Cardiac muscle cell (in vitro differentiated cells and primary cell): ENCODE data around the gene CACNA1A. TPM values are rescaled to one million over a fixed set of nuclear protein-coding genes. Genes with fewer than 3 reads are reported as not detected.
A peak's percentile ranks its signal among the peaks of the same experiment; 100 is the strongest.
"Not testable (repeated sequence)": the region's sequence is repeated elsewhere in the genome, so short reads cannot be mapped to it uniquely, and the experiment has no call there.

Experiments used
- DNase-seq, 2 donors: peaks; one replicate each; pipeline versions ENCODE4 v3.0.0 to v3.0.0-alpha.2; 2010 to 2017; ENCODE audit warnings: low read depth in 1 of 2, low spot score in 1 of 2
- H3K27ac ChIP-seq: fragments of 200-600 bp; sonication (generic); 2 replicates; pipeline ENCODE4 v1.5.1; 2016
- H3K27me3 ChIP-seq: fragments of 200-600 bp; sonication (generic); 2 replicates; pipeline ENCODE4 v1.6.0; 2016; ENCODE audit warnings: control low read depth
- H3K36me3 ChIP-seq: fragments of 200-600 bp; sonication (generic); 2 replicates; pipeline ENCODE4 v1.5.1; 2016; ENCODE audit warnings: control low read depth
- H3K4me1 ChIP-seq: fragments of 200-600 bp; sonication (generic); 2 replicates; pipeline ENCODE4 v1.8.1; 2017; ENCODE audit warnings: low read depth, mild to moderate bottlenecking, mixed run types
- H3K4me3 ChIP-seq: fragments of 200-600 bp; sonication (generic); 2 replicates; pipeline ENCODE4 v1.5.1; 2016; ENCODE audit warnings: mild to moderate bottlenecking
- H3K9me3 ChIP-seq: fragments of 200-600 bp; sonication (generic); 2 replicates; pipeline ENCODE4 v1.5.1; 2017; ENCODE audit warnings: low read depth, mild to moderate bottlenecking, control low read depth
- polyA plus RNA-seq: library from polyadenylated mRNA; unstranded; fragments of >200 nt; fragmentation: Nextera tagmentation; extraction: Ambion mirVana; gene quantifications from 2 replicates; pipeline ENCODE4 v1.2.1, GENCODE V29; 2016
- total RNA-seq: library from RNA; depleted of rRNA; stranded (reverse); fragments of >200 nt; gene quantifications from 2 replicates; pipeline ENCODE4 v1.2.3, GENCODE V29; 2016
- TF ChIP-seq, protein P1 (sequence below): IDR thresholded peaks from 2 replicates; pipeline ENCODE4 v1.5.1; 2012; ENCODE audit warnings: low read depth, mild to moderate bottlenecking, low read length

The CACNA1A gene
- total and polyA plus RNA-seq, 2 experiments from 2014 or later = 5.6 to 6.8 TPM

- Histone ChIP-seq H3K4me1 (no peaks in the 10 kb centered on the region), H3K27me3 (no peaks in the 10 kb centered on the region)
Observed at GRCh38 chr19:13530720-13531119, 24.4 kb upstream of the CACNA1A start.

DNA sequence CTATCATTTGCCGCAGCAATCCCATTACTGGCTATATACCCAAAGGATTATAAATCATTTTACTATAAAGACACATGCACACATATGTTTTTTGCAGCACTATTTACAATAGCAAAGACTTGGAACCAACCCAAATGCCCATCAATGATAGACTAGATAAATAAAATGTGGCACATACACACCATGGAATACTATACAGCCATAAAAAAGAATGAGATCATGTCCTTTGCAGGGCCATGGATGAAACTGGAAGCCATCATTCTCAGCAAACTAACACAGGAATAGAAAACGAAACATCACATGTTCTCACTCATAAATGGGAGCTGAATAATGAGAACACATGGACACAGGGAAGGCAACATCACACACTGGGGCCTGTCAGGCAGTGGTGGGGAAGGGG, 23.4 kb upstream of the CACNA1A start:
- not testable (repeated sequence) for H3K9me3 ChIP-seq, H3K27ac ChIP-seq, H3K4me1 ChIP-seq, DNase-seq, H3K4me3 ChIP-seq, H3K36me3 ChIP-seq, H3K27me3 ChIP-seq

More at GRCh38 chr19:13530720-13531119, 24.4 kb upstream of the CACNA1A start:
- TF ChIP-seq, protein P1, sequence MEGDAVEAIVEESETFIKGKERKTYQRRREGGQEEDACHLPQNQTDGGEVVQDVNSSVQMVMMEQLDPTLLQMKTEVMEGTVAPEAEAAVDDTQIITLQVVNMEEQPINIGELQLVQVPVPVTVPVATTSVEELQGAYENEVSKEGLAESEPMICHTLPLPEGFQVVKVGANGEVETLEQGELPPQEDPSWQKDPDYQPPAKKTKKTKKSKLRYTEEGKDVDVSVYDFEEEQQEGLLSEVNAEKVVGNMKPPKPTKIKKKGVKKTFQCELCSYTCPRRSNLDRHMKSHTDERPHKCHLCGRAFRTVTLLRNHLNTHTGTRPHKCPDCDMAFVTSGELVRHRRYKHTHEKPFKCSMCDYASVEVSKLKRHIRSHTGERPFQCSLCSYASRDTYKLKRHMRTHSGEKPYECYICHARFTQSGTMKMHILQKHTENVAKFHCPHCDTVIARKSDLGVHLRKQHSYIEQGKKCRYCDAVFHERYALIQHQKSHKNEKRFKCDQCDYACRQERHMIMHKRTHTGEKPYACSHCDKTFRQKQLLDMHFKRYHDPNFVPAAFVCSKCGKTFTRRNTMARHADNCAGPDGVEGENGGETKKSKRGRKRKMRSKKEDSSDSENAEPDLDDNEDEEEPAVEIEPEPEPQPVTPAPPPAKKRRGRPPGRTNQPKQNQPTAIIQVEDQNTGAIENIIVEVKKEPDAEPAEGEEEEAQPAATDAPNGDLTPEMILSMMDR = no peak
- DNase-seq = no peak
- Histone ChIP-seq H3K36me3 (no peaks in the 10 kb centered on the region), H3K4me3 (no peak overlapping the region), H3K27ac (no peak overlapping the region), H3K9me3 (no peaks in the 10 kb centered on the region)

DNA sequence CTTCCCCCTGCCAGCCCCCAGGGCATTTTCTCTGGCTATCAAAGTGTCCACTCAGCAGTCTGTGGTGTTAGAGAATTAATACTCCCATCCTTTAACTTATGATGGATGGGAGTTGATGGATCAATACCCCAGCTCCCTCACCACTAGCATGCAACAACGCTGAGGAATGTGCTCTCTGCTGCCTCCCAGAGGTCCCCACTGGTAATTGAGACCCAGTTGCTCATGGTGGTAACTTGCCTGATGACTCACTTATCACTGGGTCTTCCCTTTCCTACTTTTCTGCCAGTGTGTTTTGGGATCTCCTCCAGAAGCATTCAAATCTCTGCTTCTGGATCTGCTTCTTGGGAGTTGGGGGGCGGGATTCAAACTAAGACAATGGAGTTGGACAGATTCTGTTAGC, 20.3 kb upstream of the CACNA1A start:
- TF ChIP-seq, protein P1 = peak; percentile 43
- Histone ChIP-seq H3K9me3 (no peaks in the 10 kb centered on the region), H3K4me3 (no peak overlapping the region), H3K27ac (no peak overlapping the region), H3K27me3 (no peaks in the 10 kb centered on the region), H3K4me1 (no peaks in the 10 kb centered on the region), H3K36me3 (no peaks in the 10 kb centered on the region)
- DNase-seq = peak; percentile 28 to 36

DNA sequence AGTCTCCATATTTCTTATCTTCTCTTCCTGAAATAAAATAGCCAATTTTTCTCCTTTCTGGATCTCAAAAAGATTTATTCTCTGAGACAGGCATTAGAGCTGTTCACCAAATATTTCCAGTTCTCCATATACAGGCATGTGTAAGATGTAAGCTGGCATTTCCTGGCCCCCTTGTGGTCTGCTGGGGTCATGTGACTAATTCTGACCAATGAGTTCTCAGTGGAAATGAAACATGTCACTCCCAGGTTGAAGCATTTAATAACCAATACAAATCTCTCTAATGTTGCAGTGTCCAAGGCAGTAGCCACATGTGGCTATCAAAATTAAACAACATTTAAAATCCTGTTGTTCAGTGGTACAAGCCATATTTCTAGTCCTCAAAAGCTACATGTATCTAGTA, 14.8 kb upstream of the CACNA1A start:
- Histone ChIP-seq H3K27ac (no peak overlapping the region), H3K36me3 (no peaks in the 10 kb centered on the region), H3K4me3 (no peak overlapping the region), H3K27me3 (no peaks in the 10 kb centered on the region), H3K9me3 (no peaks in the 10 kb centered on the region), H3K4me1 (no peaks in the 10 kb centered on the region)
- no peak for DNase-seq
- TF ChIP-seq, protein P1 = no peak

GRCh38 chr19:13511947-13512346, 5.7 kb upstream of the CACNA1A start:
- Histone ChIP-seq H3K36me3 (no peaks in the 10 kb centered on the region), H3K27ac (no peak overlapping the region), H3K4me3 (no peak overlapping the region), H3K9me3 (no peaks in the 10 kb centered on the region), H3K4me1 (peaks cover 4% of the 10 kb centered on the region), H3K27me3 (peaks cover 54% of the 10 kb centered on the region)
- TF ChIP-seq, protein P1 = no peak
- DNase-seq = no peak

DNA sequence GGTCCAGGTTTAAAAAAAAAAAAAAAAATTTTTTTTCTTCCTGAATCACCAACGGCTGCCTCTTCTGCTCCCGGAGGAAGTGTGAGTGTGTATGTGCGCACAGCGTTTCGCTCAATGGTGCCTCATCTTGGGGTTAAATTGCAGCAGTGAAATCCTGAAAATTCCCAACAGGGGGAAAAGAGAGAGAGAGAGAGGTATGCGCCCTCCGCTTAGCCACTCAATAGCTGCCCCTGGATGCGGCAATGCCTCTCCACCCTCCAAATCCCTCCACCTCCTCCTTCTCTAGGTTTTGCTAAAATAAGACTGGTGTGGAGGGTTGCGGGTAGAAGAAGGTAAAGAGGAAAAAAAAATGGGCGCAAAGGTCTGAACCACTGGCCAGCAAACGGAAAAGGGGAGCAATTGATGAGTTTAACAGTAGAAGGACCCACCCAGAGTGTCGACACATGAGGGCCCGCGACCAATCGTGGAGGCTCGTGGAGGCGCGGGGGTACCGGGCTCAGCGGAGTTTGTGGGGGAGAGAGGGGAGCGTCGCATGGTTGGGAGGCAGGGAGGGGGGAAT, 853 bp upstream of the CACNA1A start:
- peaks cover 8% of the 10 kb centered on the region for H3K4me1 ChIP-seq
- peaks cover 47% of the 10 kb centered on the region for H3K27me3 ChIP-seq
- H3K4me3 ChIP-seq = peak overlapping the region; percentile 56
- peak; percentile 18 to 40 for DNase-seq
- TF ChIP-seq, protein P1 = no peak
- H3K9me3 ChIP-seq = no peaks in the 10 kb centered on the region
- H3K36me3 ChIP-seq = no peaks in the 10 kb centered on the region
- H3K27ac ChIP-seq = no peak overlapping the region
